HG02798 (cell line): Measurements from ENCODE around the gene ATP4B.

ENCODE experiments used
- ATAC-seq: cut with Tn5 transposase; IDR thresholded peaks from one replicate; pipeline ENCODE4 v1.9.1; 2021; ENCODE audit warnings: mild to moderate bottlenecking; ENCODE audit not compliant: unreplicated experiment, poor library complexity

The ATP4B gene

GRCh38 chr13:113643593-113643992 lies 14.4 kb downstream of the ATP4B start:
- no peak for ATAC-seq

GRCh38 chr13:113642563-113642962 lies 15.4 kb downstream of the ATP4B start:
- ATAC-seq = no peak

GRCh38 chr13:113641426-113641825 lies 16.6 kb downstream of the ATP4B start:
- ATAC-seq = no peak

DNA sequence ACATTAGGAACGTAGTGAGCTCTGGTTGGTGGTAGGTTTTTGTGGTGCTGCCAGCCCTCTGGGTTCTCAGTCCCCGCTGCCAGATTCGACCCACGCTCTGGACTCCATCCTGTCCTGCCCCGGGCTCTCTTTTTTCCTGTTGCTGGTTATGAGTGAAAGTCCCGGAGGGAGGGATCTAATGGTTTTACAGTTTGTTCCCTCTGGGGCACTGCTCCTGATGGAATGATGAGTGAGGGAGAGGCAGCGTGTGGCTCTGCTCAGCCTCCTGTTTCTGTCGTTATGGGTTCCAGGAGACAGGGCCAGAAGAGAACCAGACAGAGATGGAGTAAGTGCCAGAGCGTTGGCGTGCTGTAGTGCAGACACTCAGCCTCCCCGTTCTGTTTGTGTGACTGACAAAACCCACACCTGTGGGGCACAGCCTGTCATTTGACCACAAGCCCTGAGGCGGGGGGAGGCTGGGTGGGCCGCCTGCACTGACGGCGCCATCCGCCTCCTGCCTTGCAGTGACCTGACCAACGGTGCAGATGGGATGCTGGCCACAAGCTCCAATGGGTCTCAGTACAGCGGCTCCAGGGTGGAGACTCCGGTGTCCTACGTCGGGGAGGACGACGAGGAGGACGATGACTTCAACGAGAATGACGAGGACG lies 18.3 kb downstream of the ATP4B start:
- ATAC-seq = no peak

GRCh38 chr13:113638806-113639205 lies 19.2 kb downstream of the ATP4B start:
- no peak for ATAC-seq

- no peak for ATAC-seq
These were observed 19.7 kb downstream of the ATP4B start for GRCh38 chr13:113638173-113638746.

- no peak for ATAC-seq
These were observed 20.5 kb downstream of the ATP4B start for GRCh38 chr13:113637262-113638160.

GRCh38 chr13:113636266-113636963 lies 21.6 kb downstream of the ATP4B start:
- no peak for ATAC-seq

DNA sequence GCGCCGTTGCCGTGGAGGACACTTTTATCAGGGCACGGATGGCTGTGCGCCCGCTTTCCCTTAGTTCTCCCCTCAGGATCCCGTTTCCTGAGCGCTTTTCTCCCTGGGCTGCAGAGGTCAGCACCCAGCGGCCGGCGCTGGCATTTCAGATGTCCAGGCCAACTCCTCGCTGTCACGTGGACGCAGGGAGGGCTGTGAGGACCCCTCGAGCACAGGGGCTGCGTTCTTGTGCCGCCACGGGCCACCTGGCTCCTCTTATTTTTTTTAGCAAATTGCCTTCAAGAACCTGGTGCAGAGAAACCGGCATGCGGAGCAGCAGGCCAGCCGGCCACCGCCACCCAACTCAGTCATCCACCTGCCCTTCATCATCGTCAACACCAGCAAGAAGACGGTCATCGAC lies 22.3 kb downstream of the ATP4B start:
- ATAC-seq = no peak

- no peak for ATAC-seq
These were observed 23.0 kb downstream of the ATP4B start for GRCh38 chr13:113635048-113635420.

GRCh38 chr13:113634279-113635047 lies 23.5 kb downstream of the ATP4B start:
- no peak for ATAC-seq

DNA sequence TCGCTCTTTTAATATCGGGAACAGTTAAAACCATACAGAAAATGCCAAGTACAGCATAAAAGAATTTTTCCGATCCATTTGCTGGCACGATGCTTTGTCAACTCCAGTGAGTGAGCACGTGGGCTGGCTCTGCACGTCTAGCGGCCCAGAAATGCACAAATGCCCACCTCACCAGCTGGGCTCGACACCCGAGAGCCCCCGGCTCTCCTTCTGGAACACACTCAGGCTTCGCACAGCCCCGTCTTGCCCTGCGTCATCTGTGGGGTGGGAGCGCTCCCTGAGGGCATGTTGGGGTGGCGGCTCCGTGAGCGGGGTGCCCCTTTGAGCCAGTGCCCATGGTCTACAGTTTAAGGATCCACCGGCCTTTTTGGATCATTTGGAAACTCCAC lies 24.5 kb downstream of the ATP4B start:
- no peak for ATAC-seq

DNA sequence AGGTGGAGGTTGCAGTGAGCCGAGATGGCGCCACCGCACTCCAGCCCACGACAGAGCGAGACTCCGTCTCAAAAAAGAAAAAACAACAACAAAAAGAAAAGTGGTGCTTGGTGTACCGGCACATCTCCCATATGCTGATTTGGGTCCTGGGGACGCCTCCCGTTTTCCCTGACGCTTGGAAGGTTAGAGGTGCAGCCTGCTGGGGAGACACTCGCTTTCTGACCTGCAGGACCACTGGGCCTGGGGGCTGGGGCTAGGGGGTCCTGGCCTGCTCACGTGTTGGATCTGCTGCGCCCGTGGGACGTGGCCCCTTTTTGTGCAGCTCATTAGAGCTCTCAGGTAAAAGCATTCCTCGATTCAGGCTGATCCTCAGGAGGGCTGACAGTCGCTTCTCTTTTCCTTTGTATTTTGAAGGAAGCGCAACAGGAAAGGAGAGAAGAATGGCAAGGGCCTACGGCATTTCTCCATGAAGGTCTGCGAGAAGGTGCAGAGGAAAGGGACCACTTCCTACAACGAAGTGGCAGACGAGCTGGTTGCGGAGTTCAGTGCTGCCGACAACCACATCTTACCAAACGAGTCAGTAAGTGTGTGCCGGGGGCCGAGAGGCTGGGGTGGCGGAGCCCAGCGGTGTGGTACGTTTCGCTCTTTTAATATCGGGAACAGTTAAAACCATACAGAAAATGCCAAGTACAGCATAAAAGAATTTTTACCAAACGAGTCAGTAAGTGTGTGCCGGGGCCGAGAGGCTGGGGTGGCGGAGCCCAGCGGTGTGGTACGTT lies 25.1 kb downstream of the ATP4B start:
- no peak for ATAC-seq

DNA sequence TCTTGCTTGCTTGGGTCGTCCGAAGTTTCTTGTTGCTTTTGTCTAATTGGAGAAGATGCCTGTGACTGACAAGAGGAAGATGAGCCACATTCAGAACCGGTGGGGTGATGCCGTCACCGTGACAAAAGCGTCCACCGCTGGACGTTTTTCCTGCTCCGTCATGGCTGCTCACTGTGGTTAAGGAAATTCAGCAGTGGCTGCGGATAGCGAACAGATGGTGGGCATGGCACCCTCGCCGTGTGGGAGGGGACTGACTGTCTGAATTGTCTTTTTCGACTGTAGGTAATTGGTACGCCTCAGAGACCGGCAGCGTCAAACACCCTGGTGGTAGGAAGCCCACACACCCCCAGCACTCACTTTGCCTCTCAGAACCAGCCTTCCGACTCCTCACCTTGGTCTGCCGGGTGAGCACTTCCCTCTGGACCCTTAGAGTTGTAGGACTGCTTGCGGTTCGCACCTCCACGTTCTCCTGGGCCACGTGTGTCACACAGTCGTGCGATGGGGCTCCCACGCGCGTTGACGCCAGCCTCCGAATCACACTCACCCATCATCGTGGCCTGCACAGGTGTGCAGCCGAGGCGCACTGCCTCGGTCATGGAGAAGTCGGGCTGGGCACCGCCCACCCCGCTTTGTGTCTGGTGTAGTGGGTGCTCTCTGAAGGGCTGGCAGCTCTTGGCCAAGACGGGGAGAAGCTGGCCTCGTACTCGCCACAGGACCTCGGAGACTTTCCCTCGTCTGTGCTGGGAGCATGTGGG lies 26.5 kb downstream of the ATP4B start:
- ATAC-seq = no peak

- no peak for ATAC-seq
These were observed 27.2 kb downstream of the ATP4B start for GRCh38 chr13:113630804-113631203.

GRCh38 chr13:113630296-113630695 lies 27.7 kb downstream of the ATP4B start:
- no peak for ATAC-seq

DNA sequence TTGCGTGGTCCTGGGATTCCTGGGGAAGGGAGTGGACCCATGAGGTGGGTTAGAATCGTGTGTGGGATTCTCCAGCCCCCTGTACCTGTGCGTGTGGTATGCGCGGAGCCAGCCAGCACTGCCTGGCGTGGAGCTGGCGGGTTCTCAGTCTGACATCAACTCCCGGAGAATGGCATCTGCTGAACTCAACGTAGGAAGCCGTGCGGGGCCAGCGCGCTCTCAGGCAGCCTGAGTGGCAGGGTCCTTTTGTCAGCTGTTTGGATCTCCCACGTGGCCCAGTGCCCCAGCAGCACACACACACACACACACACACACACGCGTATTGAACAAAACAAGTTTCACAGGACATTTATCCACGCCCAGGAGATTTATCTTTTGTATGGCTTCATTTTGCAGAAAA lies 28.1 kb downstream of the ATP4B start:
- ATAC-seq = no peak
